Dendritic cell treated with granulocyte-macrophage colony-stimulating factor and Interleukin-4, amounts not matched to agents 40 ng/mL and 50 ng/mL, for 4 days (primary cell): ENCODE data around the gene NSD1.

Experiments
- H3K27ac Mint-ChIP-seq: one replicate; pipeline ENCODE4 v1.8.0; 2022; ENCODE audit warnings: mild to moderate bottlenecking, mixed read lengths
- H3K27me3 Mint-ChIP-seq: one replicate; pipeline ENCODE4 v1.8.0; 2022; ENCODE audit warnings: mild to moderate bottlenecking, mixed read lengths
- H3K36me3 Mint-ChIP-seq: one replicate; pipeline ENCODE4 v1.8.0; 2022; ENCODE audit warnings: low read depth, mixed read lengths
- H3K4me1 Mint-ChIP-seq: one replicate; pipeline ENCODE4 v1.8.0; 2022; ENCODE audit warnings: low read depth, mixed read lengths
- H3K4me3 Mint-ChIP-seq: one replicate; pipeline ENCODE4 v1.8.0; 2022; ENCODE audit warnings: mild to moderate bottlenecking, moderate library complexity, mixed read lengths
- H3K9me3 Mint-ChIP-seq: one replicate; pipeline ENCODE4 v1.8.0; 2022; ENCODE audit warnings: mixed read lengths
- intact Hi-C: fragments of 100-400 bp; cut with micrococcal nuclease; formaldehyde crosslinking; loops from one replicate; pipeline ENCODE4 v1.15.0; 2022

Gene NSD1

DNA sequence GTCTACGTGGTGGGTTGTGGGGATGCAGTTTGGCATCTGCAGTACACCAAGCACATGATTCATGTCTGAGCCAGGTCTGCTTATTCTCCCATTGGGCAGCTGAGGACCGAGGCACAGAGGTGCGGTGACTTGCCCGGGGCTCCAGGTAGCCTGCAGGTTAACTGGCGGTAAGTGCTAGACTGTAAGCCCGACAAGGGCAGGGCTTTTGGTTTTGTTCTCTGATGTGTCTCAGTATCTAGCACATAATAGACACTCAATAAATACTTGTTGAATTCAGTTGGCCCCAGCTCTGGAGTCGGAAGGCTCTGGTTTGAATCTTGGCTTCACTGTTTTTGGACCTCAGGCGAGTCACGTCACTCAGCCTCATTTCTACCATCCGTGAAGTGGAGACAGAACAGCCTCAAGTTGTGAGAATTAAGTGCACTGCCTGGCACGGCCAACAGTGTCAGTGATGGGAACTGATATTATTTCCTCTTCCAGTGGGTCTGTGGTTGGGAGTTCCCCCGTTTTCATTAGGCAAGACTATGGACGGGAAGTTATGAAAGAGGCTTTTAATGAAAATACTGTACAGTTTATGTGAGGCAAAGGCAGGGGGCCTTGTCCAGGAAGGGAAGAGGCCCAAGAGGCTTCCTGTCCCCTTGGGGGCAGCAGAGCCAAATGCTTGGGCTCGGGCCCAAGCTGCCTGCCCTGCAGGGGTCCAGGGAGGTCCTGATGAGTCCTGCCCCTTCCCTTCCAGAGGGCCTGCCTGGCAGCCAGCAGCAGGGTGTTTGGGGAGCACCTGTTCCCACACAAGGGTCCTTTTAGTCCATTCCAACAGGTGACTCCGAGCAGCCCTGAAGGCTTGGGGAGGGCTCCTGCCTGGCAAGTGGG is 173.3 kb downstream of the NSD1 start:
- Mint-ChIP-seq H3K27me3 (peaks cover 2% of the 10 kb centered on the region), H3K9me3 (no peaks in the 10 kb centered on the region), H3K27ac (peak overlapping the region; percentile 85), H3K4me1 (peaks cover 87% of the 10 kb centered on the region), H3K36me3 (peaks cover 53% of the 10 kb centered on the region), H3K4me3 (peak overlapping the region; percentile 39)
- intact Hi-C loops, result loop anchor here (5.0 kb wide), 2 partner anchors 50 to 150 kb away; partner anchors contain the start of gene RGS14

- H3K27ac Mint-ChIP-seq, result peak overlapping the region; percentile 85
Observed at GRCh38 chr5:177307544-177308363, 174.2 kb downstream of the NSD1 start.

GRCh38 chr5:177308740-177309139 is 175.2 kb downstream of the NSD1 start:
- H3K27ac Mint-ChIP-seq, result peak overlapping the region; percentile 16
- intact Hi-C loops, result loop anchor here (5.0 kb wide), 2 partner anchors 49 to 149 kb away; partner anchors contain the start of gene RGS14
- H3K4me3 Mint-ChIP-seq, result no peak overlapping the region
- no peaks in the 10 kb centered on the region for H3K9me3 Mint-ChIP-seq
- peaks cover 43% of the 10 kb centered on the region for H3K36me3 Mint-ChIP-seq
- H3K4me1 Mint-ChIP-seq, result peaks cover 95% of the 10 kb centered on the region
- peaks cover 2% of the 10 kb centered on the region for H3K27me3 Mint-ChIP-seq

More at GRCh38 chr5:177307544-177308363, 174.2 kb downstream of the NSD1 start:
- H3K36me3 Mint-ChIP-seq, result peaks cover 52% of the 10 kb centered on the region
- H3K4me3 Mint-ChIP-seq, result peak overlapping the region; percentile 39
- peaks cover 89% of the 10 kb centered on the region for H3K4me1 Mint-ChIP-seq
- no peaks in the 10 kb centered on the region for H3K9me3 Mint-ChIP-seq
- intact Hi-C loops, result loop anchor here (5.0 kb wide), 2 partner anchors 50 to 150 kb away; partner anchors contain the start of gene RGS14
- H3K27me3 Mint-ChIP-seq, result peaks cover 2% of the 10 kb centered on the region

DNA sequence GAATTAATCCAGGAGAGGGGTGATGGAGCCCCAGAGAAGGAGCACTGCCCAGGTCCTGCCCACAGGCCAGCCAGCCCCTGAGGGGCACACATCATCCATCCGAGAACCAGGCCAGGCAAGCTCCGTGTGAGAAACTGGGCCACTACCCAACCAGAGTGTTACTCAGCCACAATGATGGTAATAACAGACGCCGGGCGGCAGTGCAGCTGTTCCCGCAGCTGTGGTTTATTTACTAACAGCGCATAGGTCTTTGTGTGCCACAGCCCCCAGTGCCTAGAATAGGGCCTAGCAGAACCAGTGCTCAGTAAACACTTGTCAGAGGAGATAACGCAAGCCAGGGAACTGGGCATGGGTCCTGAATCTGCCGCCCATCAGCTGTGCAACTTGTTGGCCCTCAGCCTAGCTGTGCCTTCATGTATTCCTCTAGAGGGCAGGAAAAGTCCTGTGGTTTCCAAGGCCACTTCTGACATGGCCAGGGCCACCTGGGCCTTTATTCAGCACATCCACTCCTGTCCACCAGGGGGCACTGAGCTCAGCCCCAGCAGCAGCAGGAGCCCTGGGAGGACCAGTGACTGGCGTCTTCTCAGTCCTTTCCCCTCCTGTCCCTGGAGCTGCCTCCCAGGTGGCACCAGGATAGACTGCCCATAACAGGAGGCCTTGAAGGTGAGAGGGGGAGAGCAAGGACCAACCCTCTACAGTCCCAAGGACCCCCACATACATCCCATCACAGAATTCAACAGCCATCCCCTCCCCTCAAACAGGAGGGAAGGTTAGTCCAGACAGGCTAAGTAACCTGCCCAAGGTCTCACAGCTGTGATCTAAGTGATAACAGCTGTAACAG is 176.0 kb downstream of the NSD1 start:
- Mint-ChIP-seq H3K27ac (peak overlapping the region; percentile 16), H3K4me1 (peaks cover 92% of the 10 kb centered on the region), H3K4me3 (no peak overlapping the region), H3K36me3 (peaks cover 34% of the 10 kb centered on the region), H3K9me3 (no peaks in the 10 kb centered on the region), H3K27me3 (peaks cover 2% of the 10 kb centered on the region)
- intact Hi-C loops, result loop anchor here (5.0 to 10.0 kb wide), 3 partner anchors 48 to 185 kb away; partner anchors contain the start of genes PDLIM7 and RGS14

DNA sequence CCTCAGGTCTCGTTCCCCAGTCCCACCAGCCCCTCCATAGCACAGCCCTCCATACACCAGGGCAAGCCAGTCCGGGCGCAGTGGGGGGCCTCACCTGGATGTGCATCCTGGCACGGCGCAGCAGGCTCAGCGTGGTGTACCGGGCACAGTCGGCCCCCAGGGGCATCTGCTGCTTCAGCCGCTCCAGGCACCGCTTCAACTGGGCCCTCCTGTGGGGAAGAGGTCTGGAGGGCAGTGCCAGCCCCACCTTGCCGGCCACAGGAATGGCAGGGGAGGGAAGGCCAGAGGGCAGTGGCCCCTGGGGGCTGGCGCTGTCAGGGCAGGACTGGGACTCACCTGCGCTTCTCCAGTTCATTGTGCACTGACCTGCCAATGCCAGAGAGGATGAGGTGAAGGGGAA is 176.8 kb downstream of the NSD1 start:
- intact Hi-C loops, result loop anchor here (10.0 kb wide), 1 partner anchor 184 kb away; the partner anchor contains the start of gene PDLIM7
- Mint-ChIP-seq H3K27me3 (peaks cover 2% of the 10 kb centered on the region), H3K4me3 (no peak overlapping the region), H3K36me3 (peaks cover 27% of the 10 kb centered on the region), H3K4me1 (peaks cover 84% of the 10 kb centered on the region), H3K27ac (no peak overlapping the region), H3K9me3 (no peaks in the 10 kb centered on the region)

- H3K4me1 Mint-ChIP-seq, result peaks cover 79% of the 10 kb centered on the region
- peak overlapping the region; percentile 72 for H3K4me3 Mint-ChIP-seq
- H3K27ac Mint-ChIP-seq, result peak overlapping the region; percentile 20
Observed at GRCh38 chr5:177310757-177311391, 177.3 kb downstream of the NSD1 start.

GRCh38 chr5:177311392-177311722 is 177.8 kb downstream of the NSD1 start:
- peaks cover 23% of the 10 kb centered on the region for H3K36me3 Mint-ChIP-seq
- H3K27me3 Mint-ChIP-seq, result peaks cover 2% of the 10 kb centered on the region
- intact Hi-C loops, result loop anchor here (10.0 kb wide), 1 partner anchor 183 kb away; the partner anchor contains the start of gene PDLIM7
- peak overlapping the region; percentile 20 for H3K27ac Mint-ChIP-seq
- no peaks in the 10 kb centered on the region for H3K9me3 Mint-ChIP-seq
- H3K4me3 Mint-ChIP-seq, result peak overlapping the region; percentile 60
- peaks cover 79% of the 10 kb centered on the region for H3K4me1 Mint-ChIP-seq

More at GRCh38 chr5:177310757-177311391, 177.3 kb downstream of the NSD1 start:
- Mint-ChIP-seq H3K36me3 (peaks cover 23% of the 10 kb centered on the region), H3K9me3 (no peaks in the 10 kb centered on the region), H3K27me3 (peaks cover 2% of the 10 kb centered on the region)
- intact Hi-C loops, result loop anchor here (10.0 kb wide), 1 partner anchor 184 kb away; the partner anchor contains the start of gene PDLIM7

- Mint-ChIP-seq H3K9me3 (no peaks in the 10 kb centered on the region), H3K4me1 (peaks cover 72% of the 10 kb centered on the region), H3K27ac (peak within 1 kb of the TSS; percentile 63), H3K27me3 (peaks cover 2% of the 10 kb centered on the region), H3K36me3 (peaks cover 19% of the 10 kb centered on the region), H3K4me3 (peak within 1 kb of the TSS; percentile 81)
- intact Hi-C loops, result loop anchor here (10.0 kb wide), 1 partner anchor 183 kb away; the partner anchor contains the start of gene PDLIM7
Observed at GRCh38 chr5:177311723-177312648, 178.4 kb downstream of the NSD1 start, which contains the start of gene MXD3. MXD3 (minus strand) TSS chr5:177311898; CDS start chr5:177311830, 68 bp downstream.

- peaks cover 65% of the 10 kb centered on the region for H3K4me1 Mint-ChIP-seq
Observed at GRCh38 chr5:177312649-177313181, 179.1 kb downstream of the NSD1 start.

DNA sequence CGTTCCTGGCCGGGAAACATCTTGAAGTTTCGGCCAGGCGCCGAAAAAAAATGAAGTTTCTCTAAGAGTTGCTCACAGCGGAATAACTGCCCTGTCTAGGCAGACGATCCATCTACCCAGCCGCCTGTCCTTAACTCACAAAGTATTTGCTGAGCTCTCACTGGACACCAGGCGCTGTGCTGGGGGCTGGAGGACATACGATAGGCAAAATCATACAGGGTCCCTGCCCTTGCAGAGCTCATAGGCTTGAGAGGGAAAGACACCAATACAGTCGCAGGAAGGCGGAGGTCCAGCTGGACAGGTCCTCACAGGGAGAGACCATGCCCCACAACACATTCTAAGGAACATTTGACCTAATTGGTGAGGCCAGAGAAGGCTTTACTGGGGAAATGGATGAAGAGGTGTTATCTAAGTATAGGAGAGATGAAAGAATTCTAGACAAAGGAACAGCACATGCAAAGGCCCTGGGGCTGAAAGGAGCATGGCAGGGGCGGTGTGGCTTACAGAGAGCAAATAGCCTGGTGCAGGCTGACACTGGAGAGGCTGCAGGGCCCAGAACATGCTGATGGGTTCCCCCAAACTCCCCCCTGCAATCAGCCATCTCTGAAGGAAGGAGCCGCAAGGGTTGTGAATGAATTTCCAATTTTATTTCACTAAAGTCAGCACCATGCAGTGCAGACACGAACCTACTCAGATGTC is 180.1 kb downstream of the NSD1 start:
- Mint-ChIP-seq H3K9me3 (no peaks in the 10 kb centered on the region), H3K4me3 (no peak overlapping the region), H3K27me3 (peaks cover 6% of the 10 kb centered on the region), H3K36me3 (peaks cover 22% of the 10 kb centered on the region), H3K27ac (no peak overlapping the region), H3K4me1 (peaks cover 62% of the 10 kb centered on the region)
- intact Hi-C loops, result loop anchor here (10.0 kb wide), 1 partner anchor 181 kb away; the partner anchor contains the start of gene PDLIM7

More at GRCh38 chr5:177312649-177313181, 179.1 kb downstream of the NSD1 start:
- intact Hi-C loops, result loop anchor here (10.0 kb wide), 1 partner anchor 182 kb away; the partner anchor contains the start of gene PDLIM7
- peak overlapping the region; percentile 20 for H3K4me3 Mint-ChIP-seq
- H3K27ac Mint-ChIP-seq, result no peak overlapping the region
- H3K27me3 Mint-ChIP-seq, result peaks cover 2% of the 10 kb centered on the region
- peaks cover 24% of the 10 kb centered on the region for H3K36me3 Mint-ChIP-seq
- H3K9me3 Mint-ChIP-seq, result no peaks in the 10 kb centered on the region
